Ascending aorta (tissue), 2 donors: ENCODE data around the gene FRMD3. TPM values are rescaled to one million over a fixed set of nuclear protein-coding genes. Genes with fewer than 3 reads are reported as not detected.

Experiments
- DNase-seq, 2 donors: peaks; one replicate each; pipeline ENCODE4 v3.0.0-alpha.2; 2019; ENCODE audit warnings: low spot score in 2 of 2
- H3K27ac ChIP-seq, 2 donors: fragments of 200-600 bp; sonication (generic); one replicate each; pipeline ENCODE4 v1.5.1; 2016 to 2017; ENCODE audit warnings: mild to moderate bottlenecking in 1 of 2
- H3K27me3 ChIP-seq: fragments of 200-600 bp; sonication (generic); one replicate; pipeline ENCODE4 v1.5.1; 2017
- H3K36me3 ChIP-seq, 2 donors: fragments of 200-600 bp; sonication (generic); one replicate each; pipeline ENCODE4 v1.5.1; 2016
- H3K4me1 ChIP-seq, 2 donors: fragments of 200-600 bp; sonication (generic); one replicate each; pipeline ENCODE4 v1.5.1; 2016 to 2017; ENCODE audit warnings: mild to moderate bottlenecking in 1 of 2
- H3K4me3 ChIP-seq, 2 donors: fragments of 200-600 bp; sonication (generic); one replicate each; pipeline ENCODE4 v1.5.1; 2016 to 2017; ENCODE audit warnings: mild to moderate bottlenecking in 1 of 2
- H3K9me3 ChIP-seq, 2 donors: fragments of 200-600 bp; sonication (generic); one replicate each; pipeline ENCODE4 v1.5.1; 2016
- CTCF ChIP-seq, 3 experiments: fragments of 200-600 bp in 2 of 3; fragments of 450-650 bp in 1 of 3; sonication (generic) in 2 of 3; IDR thresholded peaks; one replicate each; pipeline ENCODE4 v1.5.1; 2016 to 2019; ENCODE audit warnings: antibody characterized with exemption in 3 of 3, mild to moderate bottlenecking in 1 of 3, moderate library complexity in 1 of 3
- intact Hi-C: fragments of 100-400 bp; cut with DNase I; formaldehyde crosslinking; loops from one replicate; pipeline ENCODE4 v1.15.1; 2023
- total RNA-seq: library from RNA; depleted of rRNA; stranded (reverse); fragments of >200 nt; gene quantifications from one replicate; pipeline ENCODE4 v1.1.0, GENCODE V29; 2016

FRMD3 gene
- total RNA-seq, 1 donor from 2014 or later: 8.5 TPM

- no peak for DNase-seq
- intact Hi-C loops: no loop called here
- Histone ChIP-seq H3K27me3 (no peaks in the 10 kb centered on the region), H3K9me3 (no peaks in the 10 kb centered on the region), H3K4me3 (no peak overlapping the region), H3K36me3 (no peaks in the 10 kb centered on the region), H3K4me1 (no peaks in the 10 kb centered on the region), H3K27ac (no peak overlapping the region)
- no peak for TF ChIP-seq CTCF (IDR thresholded peaks at IDR 0.05)
Measured at GRCh38 chr9:83392228-83392627, 146.0 kb downstream of the FRMD3 start.

GRCh38 chr9:83388346-83388745, 149.9 kb downstream of the FRMD3 start:
- Histone ChIP-seq H3K27ac (no peak overlapping the region), H3K4me3 (no peak overlapping the region), H3K36me3 (no peaks in the 10 kb centered on the region), H3K9me3 (no peaks in the 10 kb centered on the region), H3K27me3 (no peaks in the 10 kb centered on the region), H3K4me1 (no peaks in the 10 kb centered on the region)
- intact Hi-C loops: no loop called here
- no peak for DNase-seq
- no peak for TF ChIP-seq CTCF (IDR thresholded peaks at IDR 0.05)

DNA sequence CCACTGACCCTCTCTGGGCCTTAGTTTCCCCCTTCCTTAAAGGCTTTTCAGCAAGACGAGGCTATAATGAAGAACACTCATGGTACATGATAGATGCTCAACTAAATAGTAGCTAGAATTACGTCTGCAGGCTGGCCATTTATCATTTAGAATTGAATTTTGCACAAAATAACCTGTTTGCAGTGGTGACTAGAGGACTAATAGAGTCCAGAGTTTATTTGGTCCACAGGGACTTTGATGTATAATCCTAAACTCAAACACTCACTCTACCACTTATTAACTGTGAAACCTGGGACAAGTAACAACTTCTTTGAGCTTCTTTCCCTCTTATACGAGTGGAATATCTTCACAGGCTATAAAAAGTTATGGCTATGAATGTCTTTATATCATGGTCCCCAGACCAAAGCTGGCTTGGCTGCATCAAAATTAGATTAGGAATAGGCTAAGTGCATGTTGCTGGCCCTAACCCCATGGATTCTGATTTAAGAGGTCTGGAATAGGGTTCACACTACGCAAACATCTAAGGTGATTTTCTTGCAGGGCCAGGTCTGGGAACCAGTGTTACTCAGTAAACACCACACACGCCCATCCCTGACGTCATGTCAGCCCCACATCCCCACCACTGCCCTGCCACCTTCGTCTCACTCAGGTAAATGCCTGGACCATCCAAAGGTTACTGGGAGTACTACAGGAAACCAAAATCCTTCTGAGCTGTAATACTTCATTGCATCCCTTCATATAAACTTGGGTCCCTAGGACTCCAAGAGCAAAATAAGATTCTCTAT, 150.6 kb downstream of the FRMD3 start:
- H3K27ac ChIP-seq: no peak overlapping the region
- no peaks in the 10 kb centered on the region for H3K9me3 ChIP-seq
- no peaks in the 10 kb centered on the region for H3K36me3 ChIP-seq
- intact Hi-C loops: no loop called here
- TF ChIP-seq CTCF (IDR thresholded peaks at IDR 0.05): no peak
- DNase-seq: no peak
- H3K4me3 ChIP-seq: no peak overlapping the region
- no peaks in the 10 kb centered on the region for H3K4me1 ChIP-seq
- H3K27me3 ChIP-seq: no peaks in the 10 kb centered on the region

- TF ChIP-seq CTCF (IDR thresholded peaks at IDR 0.05): no peak
- no peaks in the 10 kb centered on the region for H3K9me3 ChIP-seq
- no peak overlapping the region for H3K27ac ChIP-seq
- H3K4me1 ChIP-seq: no peaks in the 10 kb centered on the region
- DNase-seq: no peak
- H3K4me3 ChIP-seq: no peak overlapping the region
- intact Hi-C loops: no loop called here
- no peaks in the 10 kb centered on the region for H3K36me3 ChIP-seq
- H3K27me3 ChIP-seq: no peaks in the 10 kb centered on the region
Measured at GRCh38 chr9:83385317-83385716, 152.9 kb downstream of the FRMD3 start.

GRCh38 chr9:83384214-83384613, 154.0 kb downstream of the FRMD3 start:
- H3K4me3 ChIP-seq: no peak overlapping the region
- no peak for DNase-seq
- no peak overlapping the region for H3K27ac ChIP-seq
- H3K4me1 ChIP-seq: no peaks in the 10 kb centered on the region
- no peaks in the 10 kb centered on the region for H3K9me3 ChIP-seq
- intact Hi-C loops: no loop called here
- no peaks in the 10 kb centered on the region for H3K27me3 ChIP-seq
- no peak for TF ChIP-seq CTCF (IDR thresholded peaks at IDR 0.05)
- no peaks in the 10 kb centered on the region for H3K36me3 ChIP-seq
